HepG2 (cell line): Measurements from ENCODE around the gene DDI2. TPM values are rescaled to one million over a fixed set of nuclear protein-coding genes. Genes with fewer than 3 reads are reported as not detected.

Experiments used
- CTCF ChIP-seq: sonication (generic); formaldehyde crosslinking; IDR thresholded peaks from 2 replicates; pipeline ENCODE4 v1.5.0; 2020; ENCODE audit warnings: mild to moderate bottlenecking, missing genetic modification reagents, moderate library complexity
- DZIP1 ChIP-seq: sonication (generic); formaldehyde crosslinking; IDR thresholded peaks from 2 replicates; pipeline ENCODE4 v1.5.0; 2020; ENCODE audit warnings: mild to moderate bottlenecking, missing genetic modification reagents
- FOXA1 ChIP-seq, 2 experiments: fragments of 450-650 bp in 1 of 2; sonication (generic) in 1 of 2; formaldehyde crosslinking in 1 of 2; IDR thresholded peaks; 2 replicates each; pipeline versions ENCODE4 v1.4.0 to v1.6.1; 2016 to 2020; ENCODE audit warnings: missing genetic modification reagents in 1 of 2
- GZF1 ChIP-seq: sonication (generic); formaldehyde crosslinking; IDR thresholded peaks from 2 replicates; pipeline ENCODE4 v1.5.1; 2020; ENCODE audit warnings: mild to moderate bottlenecking, missing genetic modification reagents
- HOXA7 ChIP-seq: sonication (generic); formaldehyde crosslinking; IDR thresholded peaks from 2 replicates; pipeline ENCODE4 v1.8.1; 2022; ENCODE audit warnings: mild to moderate bottlenecking, missing genetic modification reagents, moderate library complexity
- IRF2 ChIP-seq: IDR thresholded peaks from 2 replicates; pipeline ENCODE4 v1.6.1; 2018; ENCODE audit warnings: missing genetic modification reagents, missing compliant biosample characterization
- LBX2 ChIP-seq: sonication (generic); formaldehyde crosslinking; IDR thresholded peaks from 2 replicates; pipeline ENCODE4 v1.5.0; 2020; ENCODE audit warnings: missing genetic modification reagents, mild to moderate bottlenecking, borderline replicate concordance
- THAP9 ChIP-seq: sonication (generic); formaldehyde crosslinking; IDR thresholded peaks from 2 replicates; pipeline ENCODE4; 2020; ENCODE audit warnings: missing genetic modification reagents, mild to moderate bottlenecking, borderline replicate concordance
- ZBTB20 ChIP-seq: sonication (generic); formaldehyde crosslinking; IDR thresholded peaks from 2 replicates; pipeline ENCODE4 v1.8.1; 2023; ENCODE audit warnings: missing genetic modification reagents, low read depth, mild to moderate bottlenecking, borderline replicate concordance
- ZBTB38 ChIP-seq: sonication (generic); formaldehyde crosslinking; IDR thresholded peaks from 2 replicates; pipeline ENCODE4 v1.5.1; 2020; ENCODE audit warnings: mild to moderate bottlenecking, missing genetic modification reagents
- ZFP36L2 ChIP-seq: sonication (generic); formaldehyde crosslinking; IDR thresholded peaks from 2 replicates; pipeline ENCODE4 v1.4.0; 2020; ENCODE audit warnings: missing genetic modification reagents
- ZNF136 ChIP-seq: sonication (generic); formaldehyde crosslinking; IDR thresholded peaks from 2 replicates; pipeline ENCODE4 v1.8.1; 2022; ENCODE audit warnings: low read depth, mild to moderate bottlenecking, moderate library complexity, missing genetic modification reagents
- ZNF17 ChIP-seq: sonication (generic); formaldehyde crosslinking; IDR thresholded peaks from 2 replicates; pipeline ENCODE4 v1.5.0; 2020; ENCODE audit warnings: mild to moderate bottlenecking, missing genetic modification reagents
- ZNF513 ChIP-seq: sonication (generic); formaldehyde crosslinking; conservative IDR thresholded peaks from 2 replicates; pipeline ENCODE4 v1.5.0; 2020; ENCODE audit warnings: missing genetic modification reagents
- ZNF710 ChIP-seq: sonication (generic); formaldehyde crosslinking; IDR thresholded peaks from 2 replicates; pipeline ENCODE4 v1.5.0; 2020; ENCODE audit warnings: mild to moderate bottlenecking, missing genetic modification reagents, borderline replicate concordance
- polyA plus RNA-seq, 8 experiments: library from polyadenylated mRNA; depleted of rRNA in 3 of 8; stranded (reverse) in 7 of 8; unstranded in 1 of 8; fragments of >200 nt; fragmentation: Illumina TruSeq in 4 of 8; extraction: Trizol in 4 of 8; gene quantifications; 2 replicates each; pipeline versions ENCODE4 v1.2.1 to v1.2.3, GENCODE V29; 2011 to 2016; ENCODE audit warnings: low read depth in 4 of 8, missing spikeins in 1 of 8, mixed read lengths in 1 of 8; ENCODE audit not compliant: insufficient read depth in 1 of 8
- total RNA-seq, 5 experiments: library from RNA; depleted of rRNA; stranded (reverse); fragments of >200 nt; fragmentation: Illumina TruSeq; extraction: Trizol; gene quantifications; 2 replicates each; pipeline ENCODE4 v1.2.3, GENCODE V29; 2016; ENCODE audit warnings: low read depth in 1 of 5

Gene DDI2
- total and polyA plus RNA-seq, 2 of the 13 experiments (the other 11 are each of a cell fraction or from before 2014, with no cell fraction given) = 8.5 to 25.7 TPM

GRCh38 chr1:15584489-15585363 lies 32.5 kb upstream of the DDI2 start, which contains the start of gene AGMAT (continued):
- TF ChIP-seq LBX2 (CRISPR knock-in tag) (peak; percentile 55; the same call in 1 of the 2 replicates), ZNF710 (CRISPR knock-in tag) (0 out of 2 replicates have a peak, but pooled peaks have one; percentile 9), ZNF17 (peak; percentile 85; the same call in 1 of the 2 replicates), FOXA1 (IDR thresholded peaks at IDR 0.05) (no peak), FOXA1 (CRISPR knock-in tag; IDR thresholded peaks at IDR 0.05) (peak; percentile 64), DZIP1 (CRISPR knock-in tag) (no peak), ZFP36L2 (no peak), ZBTB20 (CRISPR knock-in tag) (peak; percentile 57; the same call in 1 of the 2 replicates), ZNF513 (CRISPR knock-in tag) (no peak), CTCF (CRISPR knock-in tag) (peak; percentile 63), THAP9 (CRISPR knock-in tag) (no peak), ZNF136 (CRISPR knock-in tag) (no peak), ZBTB38 (CRISPR knock-in tag) (peak; percentile 87), GZF1 (CRISPR knock-in tag) (no peak), HOXA7 (no peak), IRF2 (CRISPR knock-in tag) (peak; percentile 88)
